ENCODE data around the gene RPS6KA3.
"Not testable (repeated sequence)": the region's sequence is repeated elsewhere in the genome, so short reads cannot be mapped to it uniquely, and the experiment has no call there.

Gene RPS6KA3

GRCh38 chrX:20128670-20129069 is 138.0 kb downstream of the RPS6KA3 start:
- no peaks in the 10 kb centered on the region for H3K4me1 ChIP-seq (ENCODE audit: control insufficient read depth, insufficient read depth, low read length, poor library complexity, severe bottlenecking)
- peaks cover 43% of the 10 kb centered on the region for H3K36me3 ChIP-seq (ENCODE audit: control insufficient read depth, insufficient read depth, low read length)
- H3K27ac ChIP-seq (ENCODE audit: low read depth, low read length, severe bottlenecking), result no peak overlapping the region
- no peak overlapping the region for H3K4me3 ChIP-seq (ENCODE audit: extremely low read depth, insufficient read depth, low read length, poor library complexity, severe bottlenecking)
- H3K9me3 ChIP-seq (ENCODE audit: control insufficient read depth, low read length), result no peaks in the 10 kb centered on the region
- 92% methylated on average over 2 of the region's 4 CpGs; no CpG with 5 or more reads in 1 of the 2 experiments for WGBS, 2 experiments (ENCODE audit: insufficient coverage in 2 of 2)

- H3K4me3 ChIP-seq (ENCODE audit: extremely low read depth, insufficient read depth, low read length, poor library complexity, severe bottlenecking); H3K27ac ChIP-seq (ENCODE audit: low read depth, low read length, severe bottlenecking); H3K9me3 ChIP-seq (ENCODE audit: control insufficient read depth, low read length); H3K4me1 ChIP-seq (ENCODE audit: control insufficient read depth, insufficient read depth, low read length, poor library complexity, severe bottlenecking): not testable (repeated sequence)
- H3K36me3 ChIP-seq (ENCODE audit: control insufficient read depth, insufficient read depth, low read length), result peaks cover 31% of the 10 kb centered on the region
- no CpG with 5 or more reads among the region's 3 CpGs for WGBS, 2 experiments (ENCODE audit: insufficient coverage in 2 of 2)
Observed at GRCh38 chrX:20127440-20127839, 139.3 kb downstream of the RPS6KA3 start.

- H3K4me3 ChIP-seq (ENCODE audit: extremely low read depth, insufficient read depth, low read length, poor library complexity, severe bottlenecking); H3K9me3 ChIP-seq (ENCODE audit: control insufficient read depth, low read length); H3K4me1 ChIP-seq (ENCODE audit: control insufficient read depth, insufficient read depth, low read length, poor library complexity, severe bottlenecking); H3K27ac ChIP-seq (ENCODE audit: low read depth, low read length, severe bottlenecking): not testable (repeated sequence)
- WGBS, 2 experiments (ENCODE audit: insufficient coverage in 2 of 2), result no CpG with 5 or more reads among the region's 1 CpG
- peaks cover 29% of the 10 kb centered on the region for H3K36me3 ChIP-seq (ENCODE audit: control insufficient read depth, insufficient read depth, low read length)
Observed at GRCh38 chrX:20126833-20127232, 139.9 kb downstream of the RPS6KA3 start.

DNA sequence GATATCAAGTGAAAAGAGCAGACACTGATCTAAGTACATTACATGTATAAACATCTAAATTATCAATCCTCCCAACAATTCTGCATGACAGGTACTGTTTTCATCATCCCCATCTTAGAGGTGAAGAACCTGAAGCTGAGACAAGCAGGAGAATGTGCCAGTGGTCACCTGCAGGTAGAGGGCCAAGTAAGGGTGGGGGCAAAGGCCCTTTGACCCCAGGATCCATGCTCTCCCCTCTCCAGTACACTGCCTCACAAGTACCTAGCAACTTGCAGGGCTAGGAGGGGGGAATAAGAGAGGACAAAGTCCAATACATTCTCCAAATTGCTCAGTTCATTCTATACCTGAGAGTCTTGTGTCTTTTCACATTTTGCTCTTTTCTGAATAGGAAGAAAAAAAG is 141.7 kb downstream of the RPS6KA3 start:
- H3K9me3 ChIP-seq (ENCODE audit: control insufficient read depth, low read length), result no peaks in the 10 kb centered on the region
- no peak overlapping the region for H3K4me3 ChIP-seq (ENCODE audit: extremely low read depth, insufficient read depth, low read length, poor library complexity, severe bottlenecking)
- peaks cover 24% of the 10 kb centered on the region for H3K36me3 ChIP-seq (ENCODE audit: control insufficient read depth, insufficient read depth, low read length)
- no peaks in the 10 kb centered on the region for H3K4me1 ChIP-seq (ENCODE audit: control insufficient read depth, insufficient read depth, low read length, poor library complexity, severe bottlenecking)
- no peak overlapping the region for H3K27ac ChIP-seq (ENCODE audit: low read depth, low read length, severe bottlenecking)

GRCh38 chrX:20118065-20118824 is 148.5 kb downstream of the RPS6KA3 start:
- no peaks in the 10 kb centered on the region for H3K9me3 ChIP-seq (ENCODE audit: control insufficient read depth, low read length)

GRCh38 chrX:20116577-20117240 is 150.0 kb downstream of the RPS6KA3 start, which contains the start of gene MAP7D2:
Gene MAP7D2 (minus strand): TSS chrX:20116907. CDS start chrX:20116879, 28 bp downstream.
- Histone ChIP-seq H3K27ac (ENCODE audit: low read depth, low read length, severe bottlenecking) (no peak within 1 kb of the TSS), H3K9me3 (ENCODE audit: control insufficient read depth, low read length) (no peaks in the 10 kb centered on the region), H3K36me3 (ENCODE audit: control insufficient read depth, insufficient read depth, low read length) (no peaks in the 10 kb centered on the region), H3K4me1 (ENCODE audit: control insufficient read depth, insufficient read depth, low read length, poor library complexity, severe bottlenecking) (no peaks in the 10 kb centered on the region), H3K4me3 (ENCODE audit: extremely low read depth, insufficient read depth, low read length, poor library complexity, severe bottlenecking) (peak within 1 kb of the TSS; percentile 31)
- WGBS, 2 experiments (ENCODE audit: insufficient coverage in 2 of 2), result 61 to 97% methylated on average over 24 to 41 of the region's 91 CpGs

More at GRCh38 chrX:20118065-20118824, 148.5 kb downstream of the RPS6KA3 start:
- no peaks in the 10 kb centered on the region for H3K4me1 ChIP-seq (ENCODE audit: control insufficient read depth, insufficient read depth, low read length, poor library complexity, severe bottlenecking)
- no peaks in the 10 kb centered on the region for H3K36me3 ChIP-seq (ENCODE audit: control insufficient read depth, insufficient read depth, low read length)
- WGBS, 2 experiments (ENCODE audit: insufficient coverage in 2 of 2), result 75 to 94% methylated on average over 4 to 5 of the region's 12 CpGs
- no peak overlapping the region for H3K27ac ChIP-seq (ENCODE audit: low read depth, low read length, severe bottlenecking)
- H3K4me3 ChIP-seq (ENCODE audit: extremely low read depth, insufficient read depth, low read length, poor library complexity, severe bottlenecking), result no peak overlapping the region

GRCh38 chrX:20116087-20116576 is 150.6 kb downstream of the RPS6KA3 start:
- no peak overlapping the region for H3K27ac ChIP-seq (ENCODE audit: low read depth, low read length, severe bottlenecking)
- no peaks in the 10 kb centered on the region for H3K4me1 ChIP-seq (ENCODE audit: control insufficient read depth, insufficient read depth, low read length, poor library complexity, severe bottlenecking)
- peak overlapping the region; percentile 31 for H3K4me3 ChIP-seq (ENCODE audit: extremely low read depth, insufficient read depth, low read length, poor library complexity, severe bottlenecking)
- WGBS, 2 experiments (ENCODE audit: insufficient coverage in 2 of 2), result 0 to 1% methylated on average over 11 to 14 of the region's 47 CpGs
- no peaks in the 10 kb centered on the region for H3K9me3 ChIP-seq (ENCODE audit: control insufficient read depth, low read length)
- H3K36me3 ChIP-seq (ENCODE audit: control insufficient read depth, insufficient read depth, low read length), result no peaks in the 10 kb centered on the region

DNA sequence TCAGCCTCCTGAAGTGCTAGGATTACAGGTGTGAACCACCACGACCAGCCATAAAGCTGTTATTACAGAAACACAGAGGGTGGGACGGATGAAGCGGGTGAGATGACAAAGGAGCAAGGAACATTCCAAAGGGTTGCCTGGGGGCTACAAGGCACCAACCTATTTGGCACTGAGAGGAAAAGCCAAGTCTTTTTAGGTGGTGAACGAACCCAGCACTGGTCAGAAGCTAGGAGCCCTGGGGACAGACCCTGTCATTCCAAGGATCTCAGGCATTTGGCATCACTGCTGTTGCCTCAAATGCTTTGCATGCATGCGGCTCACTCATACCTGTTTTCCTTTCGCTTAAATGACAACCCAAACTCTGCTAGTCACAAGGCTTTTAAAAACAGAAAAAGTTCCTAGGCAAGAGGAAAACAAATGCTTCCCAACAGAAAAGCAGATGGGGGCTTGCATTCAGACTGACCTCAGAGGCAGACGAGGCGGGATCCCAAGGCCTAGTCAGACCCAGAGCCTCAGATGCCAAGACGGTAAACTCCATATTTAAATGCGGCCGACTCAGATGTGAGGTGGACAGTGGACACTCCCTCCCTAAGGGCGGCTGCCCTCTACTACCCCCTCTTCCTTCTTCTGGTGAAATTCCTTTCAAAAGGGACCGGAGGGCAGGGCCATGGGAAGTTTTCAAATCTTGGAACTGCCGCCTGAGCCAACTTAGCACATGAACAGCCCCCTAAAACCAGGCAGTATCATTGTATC is 154.5 kb downstream of the RPS6KA3 start:
- no peak overlapping the region for H3K4me3 ChIP-seq (ENCODE audit: extremely low read depth, insufficient read depth, low read length, poor library complexity, severe bottlenecking)
- 85 to 91% methylated on average over 5 to 7 of the region's 14 CpGs for WGBS, 2 experiments (ENCODE audit: insufficient coverage in 2 of 2)
- no peak overlapping the region for H3K27ac ChIP-seq (ENCODE audit: low read depth, low read length, severe bottlenecking)
- no peaks in the 10 kb centered on the region for H3K4me1 ChIP-seq (ENCODE audit: control insufficient read depth, insufficient read depth, low read length, poor library complexity, severe bottlenecking)
- H3K9me3 ChIP-seq (ENCODE audit: control insufficient read depth, low read length), result no peaks in the 10 kb centered on the region
- no peaks in the 10 kb centered on the region for H3K36me3 ChIP-seq (ENCODE audit: control insufficient read depth, insufficient read depth, low read length)

DNA sequence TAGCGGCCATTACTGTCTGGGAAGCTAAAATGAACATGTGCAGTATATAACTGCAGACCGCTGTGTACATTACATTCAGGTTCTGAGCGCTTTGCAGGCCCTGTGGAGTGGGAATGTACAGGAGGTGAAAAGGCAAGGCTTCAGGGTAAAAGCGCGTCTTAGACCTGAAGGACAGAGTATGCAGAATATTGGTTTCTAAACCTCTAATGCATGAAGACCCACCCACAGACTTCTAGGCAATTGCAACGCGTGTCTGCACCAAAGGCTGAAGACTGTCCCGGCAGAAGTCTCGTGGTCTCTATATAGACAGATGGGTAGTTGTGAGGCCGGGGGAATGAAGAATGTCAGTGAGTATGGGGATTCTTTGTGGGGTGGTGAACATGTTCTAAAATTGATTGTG is 155.4 kb downstream of the RPS6KA3 start:
- Histone ChIP-seq H3K4me3 (ENCODE audit: extremely low read depth, insufficient read depth, low read length, poor library complexity, severe bottlenecking) (no peak overlapping the region), H3K36me3 (ENCODE audit: control insufficient read depth, insufficient read depth, low read length) (no peaks in the 10 kb centered on the region), H3K4me1 (ENCODE audit: control insufficient read depth, insufficient read depth, low read length, poor library complexity, severe bottlenecking) (no peaks in the 10 kb centered on the region), H3K27ac (ENCODE audit: low read depth, low read length, severe bottlenecking) (no peak overlapping the region), H3K9me3 (ENCODE audit: control insufficient read depth, low read length) (no peaks in the 10 kb centered on the region)
- 80 to 90% methylated on average over 2 to 4 of the region's 10 CpGs for WGBS, 2 experiments (ENCODE audit: insufficient coverage in 2 of 2)

GRCh38 chrX:20101934-20102581 is 164.7 kb downstream of the RPS6KA3 start:
- no peaks in the 10 kb centered on the region for H3K4me1 ChIP-seq (ENCODE audit: control insufficient read depth, insufficient read depth, low read length, poor library complexity, severe bottlenecking)
- H3K9me3 ChIP-seq (ENCODE audit: control insufficient read depth, low read length), result no peaks in the 10 kb centered on the region
- no peaks in the 10 kb centered on the region for H3K36me3 ChIP-seq (ENCODE audit: control insufficient read depth, insufficient read depth, low read length)
- H3K4me3 ChIP-seq (ENCODE audit: extremely low read depth, insufficient read depth, low read length, poor library complexity, severe bottlenecking), result no peak overlapping the region
- H3K27ac ChIP-seq (ENCODE audit: low read depth, low read length, severe bottlenecking), result no peak overlapping the region
- WGBS, 2 experiments (ENCODE audit: insufficient coverage in 2 of 2), result 92% methylated on average over 2 of the region's 2 CpGs; no CpG with 5 or more reads in 1 of the 2 experiments

Data from mesodermal cell (in vitro differentiated cells).